Adipocyte (in vitro differentiated cells): ENCODE data around the gene VCL.
"Not testable (repeated sequence)": the region's sequence is repeated elsewhere in the genome, so short reads cannot be mapped to it uniquely, and the experiment has no call there.

Source experiments
- DNase-seq: peaks from one replicate; pipeline ENCODE4 v3.0.0-alpha.2; 2015; ENCODE audit warnings: low read depth
- H3K27me3 ChIP-seq: replicated peaks from 2 replicates; pipeline ENCODE4 v1.7.0; 2013; ENCODE audit warnings: mild to moderate bottlenecking, low read length, moderate library complexity; ENCODE audit not compliant: control insufficient read depth, insufficient read depth
- H3K36me3 ChIP-seq: 2 replicates; pipeline ENCODE4 v1.7.0; 2013; ENCODE audit warnings: low read length, mild to moderate bottlenecking, moderate library complexity; ENCODE audit not compliant: control insufficient read depth, insufficient read depth, severe bottlenecking
- H3K4me1 ChIP-seq: 2 replicates; pipeline ENCODE4 v1.7.0; 2013; ENCODE audit warnings: mild to moderate bottlenecking, low read length, moderate library complexity; ENCODE audit not compliant: control insufficient read depth, insufficient read depth
- H3K4me3 ChIP-seq: 2 replicates; pipeline ENCODE4 v1.7.0; 2013; ENCODE audit warnings: mild to moderate bottlenecking, low read length, moderate library complexity
- H3K9ac ChIP-seq: 2 replicates; pipeline ENCODE4 v1.7.0; 2013; ENCODE audit warnings: mild to moderate bottlenecking, low read length, moderate library complexity
- H3K9me3 ChIP-seq: 2 replicates; pipeline ENCODE4 v1.7.0; 2013; ENCODE audit warnings: mild to moderate bottlenecking, low read length, moderate library complexity; ENCODE audit not compliant: control insufficient read depth

Gene VCL

DNA sequence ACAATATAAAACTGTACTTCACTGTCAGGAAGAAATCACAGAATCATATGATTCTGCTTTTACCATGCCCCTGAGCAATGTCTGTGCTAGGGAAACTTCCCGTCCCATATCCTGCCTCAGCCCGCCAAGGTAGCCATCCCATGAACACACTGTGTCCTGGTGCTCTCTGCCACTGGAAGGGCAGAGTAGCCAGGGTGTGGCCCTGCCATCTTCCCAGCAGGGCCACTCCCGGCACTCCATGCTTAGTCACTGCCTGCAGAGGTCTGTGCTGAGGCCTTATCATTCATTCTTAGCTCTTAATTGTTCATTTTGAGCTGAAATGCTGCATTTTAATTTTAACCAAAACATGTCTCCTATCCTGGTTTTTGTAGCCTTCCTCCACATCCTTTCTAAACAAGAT, 120.9 kb downstream of the VCL start:
- H3K9ac ChIP-seq: peak overlapping the region; percentile 35
- no peak overlapping the region for H3K4me3 ChIP-seq
- peaks cover 62% of the 10 kb centered on the region for H3K4me1 ChIP-seq
- H3K27me3 ChIP-seq: no peaks in the 10 kb centered on the region
- peaks cover 94% of the 10 kb centered on the region for H3K36me3 ChIP-seq
- no peaks in the 10 kb centered on the region for H3K9me3 ChIP-seq
- peak; percentile 46 for DNase-seq

DNA sequence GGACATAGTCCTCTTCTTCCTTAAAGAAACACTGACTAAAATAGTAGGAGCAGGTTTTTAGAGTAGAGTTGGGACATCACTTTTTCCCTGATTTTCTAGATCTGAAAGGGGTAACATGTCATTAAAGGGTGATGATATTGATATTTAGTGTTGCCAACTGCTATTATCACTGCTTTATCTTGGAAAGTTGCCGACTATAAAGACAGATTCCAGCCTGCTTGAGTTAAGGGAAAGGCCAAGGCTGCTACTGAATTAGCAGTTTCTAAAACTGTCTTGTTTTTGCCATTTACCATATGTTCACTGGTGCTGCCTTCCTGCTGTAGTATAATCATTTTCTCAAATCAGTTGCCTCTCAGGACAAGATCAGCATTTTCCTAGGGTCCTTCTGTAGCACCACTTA, 123.0 kb downstream of the VCL start:
- H3K27me3 ChIP-seq: no peaks in the 10 kb centered on the region
- peaks cover 58% of the 10 kb centered on the region for H3K4me1 ChIP-seq
- no peak overlapping the region for H3K4me3 ChIP-seq
- H3K36me3 ChIP-seq: peaks cover 92% of the 10 kb centered on the region
- no peaks in the 10 kb centered on the region for H3K9me3 ChIP-seq
- H3K9ac ChIP-seq: peak overlapping the region; percentile 14
- DNase-seq: peak; percentile 7

GRCh38 chr10:74121368-74121767, 123.5 kb downstream of the VCL start:
- Histone ChIP-seq H3K4me3 (no peak overlapping the region), H3K9me3 (no peaks in the 10 kb centered on the region), H3K9ac (peak overlapping the region; percentile 14), H3K4me1 (peaks cover 58% of the 10 kb centered on the region), H3K36me3 (peaks cover 92% of the 10 kb centered on the region), H3K27me3 (no peaks in the 10 kb centered on the region)
- no peak for DNase-seq

GRCh38 chr10:74122060-74122459, 124.1 kb downstream of the VCL start:
- no peak for DNase-seq
- H3K27me3 ChIP-seq: no peaks in the 10 kb centered on the region
- no peaks in the 10 kb centered on the region for H3K9me3 ChIP-seq
- H3K36me3 ChIP-seq: peaks cover 89% of the 10 kb centered on the region
- no peak overlapping the region for H3K9ac ChIP-seq
- no peak overlapping the region for H3K4me3 ChIP-seq
- H3K4me1 ChIP-seq: peaks cover 58% of the 10 kb centered on the region

DNA sequence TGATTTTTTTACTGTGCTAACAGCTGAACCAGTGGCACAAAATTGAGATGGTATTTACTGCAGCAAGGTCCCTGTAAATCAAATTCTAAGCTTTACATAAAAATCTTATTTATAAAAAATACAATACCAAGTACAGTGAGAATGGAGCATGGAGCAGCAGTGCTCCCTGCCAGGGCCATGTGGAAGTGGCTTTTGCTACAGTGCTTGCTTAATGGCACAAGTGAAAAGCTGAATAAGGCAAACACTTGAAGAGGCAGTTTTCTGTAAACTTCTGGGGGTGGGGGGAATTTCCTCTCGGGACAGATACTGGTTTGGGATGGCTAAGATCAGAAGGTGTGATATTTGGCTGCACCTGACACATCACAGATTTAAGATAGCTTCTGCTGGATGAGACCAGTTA, 125.2 kb downstream of the VCL start:
- peaks cover 52% of the 10 kb centered on the region for H3K4me1 ChIP-seq
- no peak overlapping the region for H3K4me3 ChIP-seq
- peaks cover 82% of the 10 kb centered on the region for H3K36me3 ChIP-seq
- no peak for DNase-seq
- no peaks in the 10 kb centered on the region for H3K9me3 ChIP-seq
- no peaks in the 10 kb centered on the region for H3K27me3 ChIP-seq
- H3K9ac ChIP-seq: peak overlapping the region; percentile 35

DNA sequence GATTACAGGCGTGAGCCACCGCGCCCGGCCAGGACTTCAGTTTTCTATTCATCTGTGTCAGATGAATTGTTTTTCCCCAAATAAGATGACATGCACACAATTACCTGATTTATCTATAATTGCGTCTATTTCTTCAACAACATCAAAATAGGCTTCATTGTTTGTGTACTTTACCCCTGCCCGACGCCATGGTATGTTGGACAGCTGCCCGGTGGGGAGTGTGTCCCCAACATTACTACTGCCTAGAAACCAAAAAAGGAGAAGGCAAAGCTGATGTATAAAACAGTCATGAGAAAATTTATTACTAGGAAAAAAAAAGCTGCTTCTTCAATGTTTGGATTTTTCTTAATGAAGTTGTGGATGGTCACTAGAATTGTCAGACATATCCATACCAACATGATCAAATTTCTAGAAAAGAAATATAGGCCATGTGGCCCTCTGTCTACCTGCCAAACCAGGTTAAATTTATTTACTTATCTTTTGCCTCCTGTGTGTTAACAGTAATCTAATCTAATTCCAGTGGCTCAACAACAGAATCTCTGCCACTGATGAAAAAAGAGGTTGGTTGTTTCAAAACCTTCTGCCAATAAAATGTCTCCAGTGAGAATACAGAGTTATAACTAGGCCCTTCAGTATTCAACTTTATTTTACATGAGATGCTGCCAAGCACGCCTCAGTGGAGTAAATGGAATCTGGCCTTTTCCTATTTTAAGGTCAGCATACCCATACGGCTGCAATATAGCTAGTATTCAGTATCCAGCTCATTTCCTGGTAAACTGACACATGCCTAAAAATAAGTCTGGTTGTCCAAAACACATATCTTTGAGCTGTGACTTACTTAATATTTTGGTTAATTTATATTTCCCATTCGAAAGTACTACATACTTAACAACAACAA, 136.3 kb downstream of the VCL start:
- Histone ChIP-seq H3K9me3 (no peaks in the 10 kb centered on the region), H3K36me3 (peaks cover 86% of the 10 kb centered on the region), H3K4me3 (no peak overlapping the region)

DNA sequence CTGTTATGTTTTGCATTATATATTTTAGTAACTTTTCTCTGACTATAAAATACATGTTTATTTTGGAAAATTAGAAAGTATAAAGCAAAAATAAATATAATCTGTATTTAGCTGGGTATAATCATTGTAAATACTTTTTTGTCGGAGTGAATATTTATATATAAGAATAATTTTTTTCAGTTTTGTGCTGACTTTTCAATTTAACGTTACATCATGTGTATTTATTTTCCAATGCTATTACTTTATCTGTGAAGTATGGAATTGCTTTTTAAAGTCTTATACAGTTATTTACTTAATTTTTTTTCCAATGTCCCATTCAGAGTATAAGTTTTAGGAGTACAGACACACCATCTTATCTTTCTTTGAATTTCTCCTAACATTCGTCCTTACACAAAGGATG, 137.5 kb downstream of the VCL start:
- Histone ChIP-seq H3K36me3 (peaks cover 73% of the 10 kb centered on the region), H3K9me3 (no peaks in the 10 kb centered on the region), H3K27me3 (no peaks in the 10 kb centered on the region), H3K4me1 (no peaks in the 10 kb centered on the region), H3K9ac (no peak overlapping the region), H3K4me3 (no peak overlapping the region)
- no peak for DNase-seq

More for the DNA sequence above, 136.3 kb downstream of the VCL start:
- no peak for DNase-seq
- Histone ChIP-seq H3K4me1 (no peaks in the 10 kb centered on the region), H3K9ac (no peak overlapping the region), H3K27me3 (no peaks in the 10 kb centered on the region)

DNA sequence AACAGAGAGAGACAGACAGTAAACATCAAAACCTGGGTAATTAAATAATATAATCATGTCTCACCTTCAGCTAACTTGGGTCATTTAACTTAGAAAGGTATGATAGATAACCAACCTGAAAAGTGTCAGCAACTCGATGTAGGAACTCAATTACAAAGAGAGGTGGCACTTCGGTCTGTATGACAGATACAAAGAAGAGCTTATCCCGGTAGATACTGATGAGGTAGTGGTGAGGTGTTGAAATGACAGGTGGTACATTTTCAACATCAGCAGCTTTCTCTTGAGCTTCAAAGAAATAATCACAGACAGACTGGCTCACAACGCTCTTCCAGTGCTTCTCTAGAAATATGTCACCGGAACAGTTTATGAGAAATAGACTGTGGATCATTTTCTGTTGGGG, 140.1 kb downstream of the VCL start:
- no peak for DNase-seq
- Histone ChIP-seq H3K36me3 (peaks cover 56% of the 10 kb centered on the region), H3K27me3 (no peaks in the 10 kb centered on the region)

DNA sequence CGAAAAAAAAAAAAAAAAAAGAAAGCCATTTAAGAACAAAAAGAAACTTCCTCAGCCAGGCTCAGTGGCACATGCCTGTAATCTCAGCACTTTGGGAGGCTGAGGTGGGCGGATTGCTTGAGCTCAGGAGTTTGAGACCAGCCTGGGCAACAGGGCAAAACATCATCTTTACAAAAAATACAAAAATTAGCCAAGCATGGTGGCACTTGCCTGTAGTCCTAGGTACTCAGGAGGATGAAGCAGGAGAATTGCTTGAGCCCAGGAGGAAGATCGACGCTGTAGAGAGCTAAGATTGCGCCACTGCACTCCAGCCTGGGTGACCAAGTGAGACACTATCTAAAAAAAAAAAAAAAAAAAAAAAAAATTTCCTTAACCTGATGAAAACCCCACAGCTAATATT, 140.7 kb downstream of the VCL start:
- not testable (repeated sequence) for H3K27me3 ChIP-seq, H3K9ac ChIP-seq, DNase-seq, H3K4me1 ChIP-seq, H3K4me3 ChIP-seq, H3K9me3 ChIP-seq
- H3K36me3 ChIP-seq: peaks cover 50% of the 10 kb centered on the region

More for the DNA sequence above, 140.1 kb downstream of the VCL start:
- Histone ChIP-seq H3K9me3 (no peaks in the 10 kb centered on the region), H3K9ac (no peak overlapping the region), H3K4me1 (no peaks in the 10 kb centered on the region), H3K4me3 (no peak overlapping the region)

- Histone ChIP-seq H3K4me3 (no peak overlapping the region), H3K27me3 (no peaks in the 10 kb centered on the region), H3K36me3 (peaks cover 37% of the 10 kb centered on the region), H3K9ac (no peak overlapping the region), H3K4me1 (peaks cover 3% of the 10 kb centered on the region), H3K9me3 (no peaks in the 10 kb centered on the region)
- DNase-seq: no peak
These were observed 142.1 kb downstream of the VCL start for GRCh38 chr10:74139981-74140380.

DNA sequence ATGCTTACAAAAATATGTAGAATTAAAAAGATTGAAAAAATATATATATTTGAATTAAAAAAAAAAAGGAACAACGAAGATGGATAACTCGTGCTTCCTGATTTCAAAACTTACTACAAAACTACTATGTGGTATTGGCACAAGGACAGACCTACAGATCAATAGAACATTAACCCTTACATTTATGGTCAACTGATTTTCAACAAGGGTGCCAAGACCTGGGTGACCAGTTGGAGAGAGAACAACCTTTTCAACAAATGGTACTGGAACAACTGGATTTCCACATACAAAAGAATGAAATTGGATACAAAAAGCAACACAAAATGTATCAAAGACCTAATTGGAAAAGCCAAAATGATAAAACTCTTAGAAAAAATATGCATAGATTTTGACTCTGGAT, 142.6 kb downstream of the VCL start:
- H3K9ac ChIP-seq: no peak overlapping the region
- no peak overlapping the region for H3K4me3 ChIP-seq
- DNase-seq: no peak
- no peaks in the 10 kb centered on the region for H3K27me3 ChIP-seq
- peaks cover 9% of the 10 kb centered on the region for H3K4me1 ChIP-seq
- H3K9me3 ChIP-seq: no peaks in the 10 kb centered on the region
- H3K36me3 ChIP-seq: peaks cover 31% of the 10 kb centered on the region
